Vagina (tissue), 2 donors: ENCODE results near the gene UBR4.

Experiments
- POLR2A ChIP-seq, 2 donors: fragments of 450-650 bp; IDR thresholded peaks; one replicate each; pipeline ENCODE4 v1.6.1; 2017; ENCODE audit warnings: antibody characterized with exemption in 2 of 2, mild to moderate bottlenecking in 2 of 2, moderate library complexity in 2 of 2
- POLR2AphosphoS5 ChIP-seq, 2 donors: sonication (generic); formaldehyde crosslinking; IDR thresholded peaks; one replicate each; pipeline ENCODE4 v1.9.0; 2017; ENCODE audit warnings: antibody characterized with exemption in 2 of 2, mild to moderate bottlenecking in 2 of 2, low read depth in 1 of 2; ENCODE audit not compliant: insufficient read depth in 1 of 2
- TF ChIP-seq, protein P1 (sequence below), 3 experiments: fragments of 450-650 bp in 2 of 3; fragments of 200-600 bp in 1 of 3; sonication (generic) in 1 of 3; IDR thresholded peaks; one replicate each; pipeline ENCODE4 v1.5.1; 2017 to 2019; ENCODE audit warnings: antibody characterized with exemption in 3 of 3, mild to moderate bottlenecking in 2 of 3, moderate library complexity in 2 of 3

DNA sequence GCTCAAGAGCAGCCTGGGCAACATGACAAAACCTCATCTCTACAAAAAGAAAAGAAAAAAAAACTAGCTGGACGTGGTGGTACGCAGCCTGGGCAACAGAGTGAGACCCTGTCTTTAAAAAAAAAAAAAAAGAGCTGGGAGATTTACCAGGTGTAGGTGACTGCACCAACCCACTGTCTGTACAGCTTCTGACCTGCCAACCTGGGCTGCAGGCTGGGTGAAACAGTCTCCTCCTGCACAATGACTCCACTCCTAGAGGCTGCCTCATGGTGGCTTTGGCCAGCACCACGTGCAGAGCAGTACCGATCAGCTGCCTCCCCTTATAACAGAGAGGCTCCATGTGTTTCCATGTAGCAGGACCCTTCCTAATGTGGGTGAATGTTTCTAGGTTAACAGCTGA, 45.2 kb upstream of the UBR4 start:
- TF ChIP-seq, protein P1, sequence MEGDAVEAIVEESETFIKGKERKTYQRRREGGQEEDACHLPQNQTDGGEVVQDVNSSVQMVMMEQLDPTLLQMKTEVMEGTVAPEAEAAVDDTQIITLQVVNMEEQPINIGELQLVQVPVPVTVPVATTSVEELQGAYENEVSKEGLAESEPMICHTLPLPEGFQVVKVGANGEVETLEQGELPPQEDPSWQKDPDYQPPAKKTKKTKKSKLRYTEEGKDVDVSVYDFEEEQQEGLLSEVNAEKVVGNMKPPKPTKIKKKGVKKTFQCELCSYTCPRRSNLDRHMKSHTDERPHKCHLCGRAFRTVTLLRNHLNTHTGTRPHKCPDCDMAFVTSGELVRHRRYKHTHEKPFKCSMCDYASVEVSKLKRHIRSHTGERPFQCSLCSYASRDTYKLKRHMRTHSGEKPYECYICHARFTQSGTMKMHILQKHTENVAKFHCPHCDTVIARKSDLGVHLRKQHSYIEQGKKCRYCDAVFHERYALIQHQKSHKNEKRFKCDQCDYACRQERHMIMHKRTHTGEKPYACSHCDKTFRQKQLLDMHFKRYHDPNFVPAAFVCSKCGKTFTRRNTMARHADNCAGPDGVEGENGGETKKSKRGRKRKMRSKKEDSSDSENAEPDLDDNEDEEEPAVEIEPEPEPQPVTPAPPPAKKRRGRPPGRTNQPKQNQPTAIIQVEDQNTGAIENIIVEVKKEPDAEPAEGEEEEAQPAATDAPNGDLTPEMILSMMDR (IDR thresholded peaks at IDR 0.05): no peak
- TF ChIP-seq POLR2A (IDR thresholded peaks at IDR 0.05) (no peak), POLR2AphosphoS5 (IDR thresholded peaks at IDR 0.05; ENCODE audit: insufficient read depth in 1 of 2, low read depth in 1 of 2) (no peak)
